Panc1 (cell line): ENCODE data around the gene ATP2B2. TPM values are rescaled to one million over a fixed set of nuclear protein-coding genes. Genes with fewer than 3 reads are reported as not detected.
"Not testable (repeated sequence)": the region's sequence is repeated elsewhere in the genome, so short reads cannot be mapped to it uniquely, and the experiment has no call there.

ENCODE experiments used
- ATAC-seq: fragments of 200-7000 bp; cut with Tn5 transposase; 2 replicates; pipeline ENCODE4 v1.9.1; 2020; ENCODE audit warnings: mild to moderate bottlenecking, moderate library complexity
- BruUV-seq: library from RNA; stranded (reverse); fragments of 400-500 nt; replicated peaks from 2 replicates; lab custom pipeline; 2021; lab: Mats Ljungman, UMichigan
- CTCF ChIA-PET: fragments of 300-600 bp; sonication (Branson Sonifier 250); formaldehyde crosslinking; loops from one replicate; lab custom pipeline; 2022; ENCODE audit warnings: antibody characterized with exemption; lab: Charles Lee
- POLR2A ChIA-PET: fragments of 300-600 bp; sonication (Branson Sonifier 250); formaldehyde crosslinking; loops from one replicate; lab custom pipeline; 2022; ENCODE audit warnings: antibody characterized with exemption; lab: Charles Lee
- DNase-seq: peaks from one replicate; pipeline ENCODE4 v3.0.0-alpha.2; 2010; ENCODE audit warnings: low read depth, low spot score
- H3K27ac ChIP-seq: 2 replicates; pipeline ENCODE4 v1.5.1; 2011; ENCODE audit warnings: mild to moderate bottlenecking, low read length, inconsistent platforms
- H3K27me3 ChIP-seq: fragments of 200-500 bp; sonication (Bioruptor generic); 2 replicates; pipeline ENCODE4 v1.6.0; 2014; ENCODE audit warnings: low read length, inconsistent platforms; ENCODE audit not compliant: control insufficient read depth, insufficient read depth
- H3K36me3 ChIP-seq: fragments of 200-500 bp; sonication (Bioruptor generic); 2 replicates; pipeline ENCODE4 v1.5.1; 2014; ENCODE audit warnings: inconsistent platforms, mild to moderate bottlenecking, low read length, moderate library complexity; ENCODE audit not compliant: control insufficient read depth, insufficient read depth
- H3K4me1 ChIP-seq: 2 replicates; pipeline ENCODE4 v1.5.1; 2011; ENCODE audit warnings: inconsistent platforms, mild to moderate bottlenecking, low read length, moderate library complexity; ENCODE audit not compliant: control insufficient read depth, insufficient read depth
- H3K4me3 ChIP-seq, 2 experiments: 2 replicates each; pipeline ENCODE4 v1.5.1; 2011 to 2012; ENCODE audit warnings: low read depth in 2 of 2, low read length in 2 of 2, mild to moderate bottlenecking in 2 of 2, inconsistent platforms in 1 of 2, moderate library complexity in 1 of 2
- H3K9me3 ChIP-seq: fragments of 200-500 bp; sonication (Bioruptor generic); 2 replicates; pipeline ENCODE4 v1.5.1; 2014; ENCODE audit warnings: low read depth, mild to moderate bottlenecking, inconsistent platforms, low read length, moderate library complexity; ENCODE audit not compliant: control insufficient read depth, insufficient read depth
- CTCF ChIP-seq: fragments of 450-650 bp; IDR thresholded peaks from 2 replicates; pipeline ENCODE4 v1.5.1; 2017; ENCODE audit warnings: mild to moderate bottlenecking
- POLR2AphosphoS5 ChIP-seq: IDR thresholded peaks from 2 replicates; pipeline ENCODE4 v1.6.1; 2012; ENCODE audit warnings: mild to moderate bottlenecking, low read depth, low read length, moderate library complexity
- REST ChIP-seq, 2 experiments: IDR thresholded peaks; 2 replicates each; pipeline ENCODE4 v1.6.1; 2011 to 2012; ENCODE audit warnings: low read depth in 2 of 2, control low read depth in 1 of 2, low read length in 1 of 2, mild to moderate bottlenecking in 1 of 2, moderate library complexity in 1 of 2; ENCODE audit not compliant: insufficient read depth in 1 of 2
- SIN3A ChIP-seq: IDR thresholded peaks from 2 replicates; pipeline ENCODE4 v1.6.1; 2012; ENCODE audit warnings: low read depth, mild to moderate bottlenecking, low read length, moderate library complexity, borderline replicate concordance; ENCODE audit not compliant: insufficient read depth
- TCF7L2 ChIP-seq: IDR thresholded peaks from 2 replicates; pipeline ENCODE4 v1.6.1; 2011; ENCODE audit warnings: mild to moderate bottlenecking, low read depth, low read length, inconsistent platforms
- in situ Hi-C: cut with HindIII; loops from 2 replicates; pipeline ENCODE4 v1.10.0; 2016; ENCODE audit warnings: low sequenced_read_pairs, low pct_unique_long_range_greater_than_20kb
- intact Hi-C: fragments of 100-400 bp; cut with micrococcal nuclease; formaldehyde crosslinking; loops from one replicate; pipeline ENCODE4 v1.10.0; 2022; ENCODE audit not compliant: unreplicated experiment
- total RNA-seq: library from RNA; stranded (reverse); gene quantifications from one replicate; pipeline ENCODE4 v1.2.1, GENCODE V29; 2021; ENCODE audit not compliant: unreplicated experiment

ATP2B2 gene
- total RNA-seq, 1 experiment from 2014 or later, result not detected

DNA sequence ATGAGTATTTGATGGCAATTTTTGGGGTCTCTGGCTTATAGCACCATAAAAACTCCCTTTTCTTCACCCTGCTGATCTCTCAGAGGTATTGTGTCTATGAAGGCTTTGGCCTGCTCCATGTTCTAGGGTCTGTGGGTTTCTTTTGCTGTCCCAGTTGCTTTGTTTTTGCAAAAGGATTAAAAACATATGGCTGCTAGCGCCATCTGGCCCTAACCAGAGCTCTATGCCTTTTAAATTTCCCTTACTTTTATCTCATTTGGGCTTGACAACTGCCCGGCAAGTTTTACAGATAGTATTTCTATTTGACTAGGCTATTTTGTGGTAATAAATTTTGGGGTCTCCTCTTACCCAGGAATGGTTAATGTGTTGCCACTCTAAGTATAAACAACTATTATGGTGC, 206.2 kb downstream of the ATP2B2 start:
- Histone ChIP-seq H3K27me3 (no peaks in the 10 kb centered on the region), H3K27ac (no peak overlapping the region), H3K9me3 (no peaks in the 10 kb centered on the region), H3K36me3 (no peaks in the 10 kb centered on the region; the same call in 1 of the 2 replicates), H3K4me1 (no peaks in the 10 kb centered on the region), H3K4me3 (no peak overlapping the region)
- ChIA-PET POLR2A (interaction anchor here (0.6 kb wide), 1 partner anchor 121 kb away, joined by 3 read pairs; no protein-coding TSS in a partner anchor), CTCF (no interaction called here)
- in situ Hi-C loops, result no loop called here
- no peak for DNase-seq
- intact Hi-C loops, result no loop called here
- ATAC-seq, result no peak
- BruUV-seq, result no TSS peak
- TF ChIP-seq POLR2AphosphoS5 (no peak), REST (IDR thresholded peaks at IDR 0.05; ENCODE audit: insufficient read depth in 1 of 2, low read depth in 2 of 2, low read length in 1 of 2) (no peak), SIN3A (no peak), TCF7L2 (no peak), CTCF (no peak)

DNA sequence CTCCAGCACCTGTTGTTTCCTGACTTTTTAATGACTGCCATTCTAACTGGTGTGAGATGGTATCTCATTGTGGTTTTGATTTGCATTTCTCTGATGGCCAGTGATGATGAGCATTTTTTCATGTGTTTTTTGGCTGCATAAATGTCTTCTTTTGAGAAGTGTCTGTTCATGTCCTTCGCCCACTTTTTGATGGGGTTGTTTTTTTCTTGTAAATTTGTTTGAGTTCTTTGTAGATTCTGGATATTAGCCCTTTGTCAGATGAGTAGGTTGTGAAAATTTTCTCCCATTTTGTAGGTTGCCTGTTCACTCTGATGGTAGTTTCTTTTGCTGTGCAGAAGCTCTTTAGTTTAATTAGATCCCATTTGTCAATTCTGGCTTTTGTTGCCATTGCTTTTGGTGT, 207.3 kb downstream of the ATP2B2 start:
- H3K27me3 ChIP-seq, ATAC-seq, H3K4me1 ChIP-seq, H3K9me3 ChIP-seq, in situ Hi-C loops, BruUV-seq, H3K27ac ChIP-seq, POLR2A ChIA-PET, H3K4me3 ChIP-seq, CTCF ChIA-PET, H3K36me3 ChIP-seq, DNase-seq, intact Hi-C loops: not testable (repeated sequence)

DNA sequence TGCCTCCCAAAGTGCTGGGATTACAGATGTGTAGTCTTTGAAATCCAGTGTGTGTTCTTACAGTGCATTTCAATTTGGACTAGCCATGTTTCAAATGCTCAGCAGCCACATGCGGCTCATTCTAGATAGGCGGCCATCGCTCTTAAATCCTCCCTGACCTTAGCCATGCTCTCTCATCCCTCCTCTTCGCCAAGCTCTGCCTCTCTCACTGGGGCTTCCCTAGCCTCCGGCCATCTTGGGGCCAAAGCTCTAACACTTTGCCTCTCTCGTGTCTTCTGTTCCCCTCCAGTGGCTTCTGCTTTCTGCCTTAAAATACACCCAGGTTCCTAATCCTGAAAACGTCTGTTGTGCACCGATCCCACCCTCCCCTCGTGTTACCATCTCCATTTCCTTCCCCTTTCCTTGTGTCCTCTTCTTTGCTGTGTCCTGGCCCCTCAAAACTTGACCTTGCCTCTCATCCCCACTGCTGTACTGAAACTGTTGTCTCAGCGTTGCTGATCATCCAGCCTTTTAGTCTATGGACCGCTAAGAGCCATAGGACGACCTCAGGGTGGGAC, 211.3 kb downstream of the ATP2B2 start:
- Histone ChIP-seq H3K27ac (no peak overlapping the region), H3K4me1 (no peaks in the 10 kb centered on the region), H3K9me3 (no peaks in the 10 kb centered on the region), H3K27me3 (no peaks in the 10 kb centered on the region), H3K36me3 (no peaks in the 10 kb centered on the region; the same call in 1 of the 2 replicates), H3K4me3 (no peak overlapping the region)
- TF ChIP-seq SIN3A, result no peak
- TF ChIP-seq CTCF, result no peak
- TF ChIP-seq REST (IDR thresholded peaks at IDR 0.05; ENCODE audit: insufficient read depth in 1 of 2, low read depth in 2 of 2, low read length in 1 of 2), result no peak
- TF ChIP-seq TCF7L2, result no peak
- no peak for TF ChIP-seq POLR2AphosphoS5
- intact Hi-C loops (no loop called here), in situ Hi-C loops (no loop called here)
- DNase-seq (no peak), ATAC-seq (no peak)
- BruUV-seq, result no TSS peak
- ChIA-PET POLR2A (no interaction called here), CTCF (no interaction called here)
